ENCODE measurements around the gene C1orf226. TPM values are rescaled to one million over a fixed set of nuclear protein-coding genes. Genes with fewer than 3 reads are reported as not detected.

Gene C1orf226
- total and polyA plus RNA-seq, 4 donors = 2.2 to 25.2 (median 10.8) TPM

DNA sequence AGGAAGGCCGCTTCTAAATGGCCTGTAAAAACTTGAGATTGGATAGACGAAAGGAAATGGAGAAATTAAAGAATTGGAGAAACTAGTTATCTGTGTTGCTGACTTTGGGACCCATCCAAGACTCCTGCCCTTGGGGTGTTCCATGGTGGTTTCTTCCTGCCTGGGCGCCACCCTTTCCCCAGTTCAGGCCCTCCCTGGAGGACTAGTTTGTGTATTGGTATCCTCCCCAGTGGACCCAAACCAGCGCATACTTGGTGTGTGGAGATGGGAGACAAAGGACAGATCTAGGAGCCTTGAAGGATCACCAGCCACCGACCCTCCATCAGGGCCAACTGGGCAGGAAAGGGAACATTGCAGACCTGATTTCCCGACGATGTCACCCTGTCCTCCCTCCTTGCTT lies 12.0 kb upstream of the C1orf226 start:
- Histone ChIP-seq H3K9ac (ENCODE audit: low read depth in 1 of 2, low read length in 2 of 2) (no peak overlapping the region), H3K9me3 (ENCODE audit: control insufficient read depth in 4 of 4, low read length in 3 of 4) (no peaks in the 10 kb centered on the region), H3K4me1 (ENCODE audit: control insufficient read depth in 4 of 4, insufficient read depth in 4 of 4, low read length in 3 of 4) (peaks cover 19 to 59% (median 41%) of the 10 kb centered on the region in 4 donors), H3K27ac (ENCODE audit: low read depth in 1 of 2, low read length in 2 of 2) (no peak overlapping the region), H3K27me3 (ENCODE audit: control insufficient read depth in 4 of 4, insufficient read depth in 4 of 4, low read length in 3 of 4) (no peaks in the 10 kb centered on the region), H3K36me3 (ENCODE audit: control insufficient read depth in 4 of 4, insufficient read depth in 3 of 4, low read depth in 1 of 4, low read length in 3 of 4) (peaks cover 0 to 2% (median under 1%) of the 10 kb centered on the region in 4 donors), H3K4me3 (ENCODE audit: low read depth in 1 of 3, low read length in 3 of 3) (no peak overlapping the region)
- 91% methylated on average over 7 of the region's 7 CpGs for WGBS
- DNase-seq (ENCODE audit: low spot score) = no peak
- TF ChIP-seq YY1 (IDR thresholded peaks at IDR 0.05) (no peak), JUND (IDR thresholded peaks at IDR 0.05) (no peak), FOXA2 (IDR thresholded peaks at IDR 0.05) (no peak), RXRA (IDR thresholded peaks at IDR 0.05) (no peak), EGR1 (IDR thresholded peaks at IDR 0.05; ENCODE audit: low read depth in 2 of 2) (no peak)

GRCh38 chr1:162370161-162370560 lies 11.4 kb upstream of the C1orf226 start:
- 85% methylated on average over 1 of the region's 1 CpG for WGBS
- no peak for TF ChIP-seq RXRA (IDR thresholded peaks at IDR 0.05)
- no peak for TF ChIP-seq GABPA (IDR thresholded peaks at IDR 0.05 in 1 of 2, conservative IDR thresholded peaks at IDR 0.05 in 1 of 2)
- no peak for TF ChIP-seq HNF4A (conservative IDR thresholded peaks at IDR 0.05)
- TF ChIP-seq, protein P1, sequence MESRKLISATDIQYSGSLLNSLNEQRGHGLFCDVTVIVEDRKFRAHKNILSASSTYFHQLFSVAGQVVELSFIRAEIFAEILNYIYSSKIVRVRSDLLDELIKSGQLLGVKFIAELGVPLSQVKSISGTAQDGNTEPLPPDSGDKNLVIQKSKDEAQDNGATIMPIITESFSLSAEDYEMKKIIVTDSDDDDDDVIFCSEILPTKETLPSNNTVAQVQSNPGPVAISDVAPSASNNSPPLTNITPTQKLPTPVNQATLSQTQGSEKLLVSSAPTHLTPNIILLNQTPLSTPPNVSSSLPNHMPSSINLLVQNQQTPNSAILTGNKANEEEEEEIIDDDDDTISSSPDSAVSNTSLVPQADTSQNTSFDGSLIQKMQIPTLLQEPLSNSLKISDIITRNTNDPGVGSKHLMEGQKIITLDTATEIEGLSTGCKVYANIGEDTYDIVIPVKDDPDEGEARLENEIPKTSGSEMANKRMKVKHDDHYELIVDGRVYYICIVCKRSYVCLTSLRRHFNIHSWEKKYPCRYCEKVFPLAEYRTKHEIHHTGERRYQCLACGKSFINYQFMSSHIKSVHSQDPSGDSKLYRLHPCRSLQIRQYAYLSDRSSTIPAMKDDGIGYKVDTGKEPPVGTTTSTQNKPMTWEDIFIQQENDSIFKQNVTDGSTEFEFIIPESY (IDR thresholded peaks at IDR 0.05) = no peak
- no peak for TF ChIP-seq RAD21 (IDR thresholded peaks at IDR 0.05)
- no peak for TF ChIP-seq NR2F2 (IDR thresholded peaks at IDR 0.05)
- TF ChIP-seq HNF4G (IDR thresholded peaks at IDR 0.05) = no peak
- TF ChIP-seq, protein P2, sequence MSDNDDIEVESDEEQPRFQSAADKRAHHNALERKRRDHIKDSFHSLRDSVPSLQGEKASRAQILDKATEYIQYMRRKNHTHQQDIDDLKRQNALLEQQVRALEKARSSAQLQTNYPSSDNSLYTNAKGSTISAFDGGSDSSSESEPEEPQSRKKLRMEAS (IDR thresholded peaks at IDR 0.05) = no peak
- no peak for TF ChIP-seq SP1 (IDR thresholded peaks at IDR 0.05)
- no peak for TF ChIP-seq JUND (IDR thresholded peaks at IDR 0.05)
- TF ChIP-seq, protein P3, sequence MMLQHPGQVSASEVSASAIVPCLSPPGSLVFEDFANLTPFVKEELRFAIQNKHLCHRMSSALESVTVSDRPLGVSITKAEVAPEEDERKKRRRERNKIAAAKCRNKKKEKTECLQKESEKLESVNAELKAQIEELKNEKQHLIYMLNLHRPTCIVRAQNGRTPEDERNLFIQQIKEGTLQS (IDR thresholded peaks at IDR 0.05) = no peak
- TF ChIP-seq EGR1 (IDR thresholded peaks at IDR 0.05; ENCODE audit: low read depth in 2 of 2) = no peak

GRCh38 chr1:162370721-162371120 lies 10.8 kb upstream of the C1orf226 start:
- no peaks in the 10 kb centered on the region for H3K27me3 ChIP-seq (ENCODE audit: control insufficient read depth in 4 of 4, insufficient read depth in 4 of 4, low read length in 3 of 4)
- TF ChIP-seq SP1 (IDR thresholded peaks at IDR 0.05) (no peak), YY1 (IDR thresholded peaks at IDR 0.05) (no peak), GABPA (IDR thresholded peaks at IDR 0.05 in 1 of 2, conservative IDR thresholded peaks at IDR 0.05 in 1 of 2) (no peak), FOXA1 (IDR thresholded peaks at IDR 0.05) (no peak), JUND (IDR thresholded peaks at IDR 0.05) (no peak), RAD21 (IDR thresholded peaks at IDR 0.05) (no peak), HNF4A (conservative IDR thresholded peaks at IDR 0.05) (no peak), FOXA2 (IDR thresholded peaks at IDR 0.05) (no peak), RXRA (IDR thresholded peaks at IDR 0.05) (no peak)
- TF ChIP-seq, protein P1 (IDR thresholded peaks at IDR 0.05) = no peak
- TF ChIP-seq, protein P2 (IDR thresholded peaks at IDR 0.05) = no peak
- H3K4me1 ChIP-seq (ENCODE audit: control insufficient read depth in 4 of 4, insufficient read depth in 4 of 4, low read length in 3 of 4) = peaks cover 16 to 47% (median 30%) of the 10 kb centered on the region in 4 donors
- no peak for DNase-seq (ENCODE audit: low spot score)
- H3K9ac ChIP-seq (ENCODE audit: low read depth in 1 of 2, low read length in 2 of 2) = no peak overlapping the region
- H3K4me3 ChIP-seq (ENCODE audit: low read depth in 1 of 3, low read length in 3 of 3) = no peak overlapping the region
- H3K9me3 ChIP-seq (ENCODE audit: control insufficient read depth in 4 of 4, low read length in 3 of 4) = no peaks in the 10 kb centered on the region
- H3K27ac ChIP-seq (ENCODE audit: low read depth in 1 of 2, low read length in 2 of 2) = peak overlapping the region; percentile 80 to 91
- WGBS = 95% methylated on average over 3 of the region's 3 CpGs
- H3K36me3 ChIP-seq (ENCODE audit: control insufficient read depth in 4 of 4, insufficient read depth in 3 of 4, low read depth in 1 of 4, low read length in 3 of 4) = peaks cover 0 to 6% (median 1%) of the 10 kb centered on the region in 4 donors

More at GRCh38 chr1:162370161-162370560, 11.4 kb upstream of the C1orf226 start:
- Histone ChIP-seq H3K27me3 (ENCODE audit: control insufficient read depth in 4 of 4, insufficient read depth in 4 of 4, low read length in 3 of 4) (no peaks in the 10 kb centered on the region), H3K9me3 (ENCODE audit: control insufficient read depth in 4 of 4, low read length in 3 of 4) (no peaks in the 10 kb centered on the region), H3K9ac (ENCODE audit: low read depth in 1 of 2, low read length in 2 of 2) (no peak overlapping the region), H3K4me3 (ENCODE audit: low read depth in 1 of 3, low read length in 3 of 3) (no peak overlapping the region), H3K4me1 (ENCODE audit: control insufficient read depth in 4 of 4, insufficient read depth in 4 of 4, low read length in 3 of 4) (peaks cover 17 to 53% (median 36%) of the 10 kb centered on the region in 4 donors), H3K27ac (ENCODE audit: low read depth in 1 of 2, low read length in 2 of 2) (peak overlapping the region in 1 of 2 donors; percentile 80), H3K36me3 (ENCODE audit: control insufficient read depth in 4 of 4, insufficient read depth in 3 of 4, low read depth in 1 of 4, low read length in 3 of 4) (peaks cover 0 to 6% (median 1%) of the 10 kb centered on the region in 4 donors)
- no peak for DNase-seq (ENCODE audit: low spot score)

All from liver (tissue), 9 donors.